A549 (cell line): ENCODE data around the gene LSM12.

Experiments
- BHLHE40 ChIP-seq: IDR thresholded peaks from 2 replicates; pipeline ENCODE4 v1.6.1; 2012; ENCODE audit warnings: low read depth, low read length, inconsistent platforms
- ESRRA ChIP-seq: fragments of 150-350 bp; IDR thresholded peaks from 2 replicates; pipeline ENCODE4 v1.6.1; 2014; ENCODE audit warnings: mild to moderate bottlenecking, low read length, borderline replicate concordance
- HDAC2 ChIP-seq: fragments of 200-600 bp; sonication (generic); IDR thresholded peaks from 2 replicates; pipeline ENCODE4 v1.6.1; 2016
- RCOR1 ChIP-seq: fragments of 150-350 bp; IDR thresholded peaks from 2 replicates; pipeline ENCODE4 v1.6.1; 2014; ENCODE audit warnings: antibody characterized with exemption, low read length, low read depth
- RFX5 ChIP-seq: fragments of 450-650 bp; IDR thresholded peaks from 2 replicates; pipeline ENCODE4 v1.7.1; 2014; ENCODE audit warnings: antibody characterized with exemption, mild to moderate bottlenecking, moderate library complexity
- SMC3 ChIP-seq: fragments of >200 bp; sonication (Bioruptor Twin); formaldehyde crosslinking; IDR thresholded peaks from 3 replicates; pipeline ENCODE4 v1.6.1; 2018; ENCODE audit warnings: inconsistent platforms
- TF ChIP-seq, protein P1 (sequence below): fragments of >200 bp; sonication (Bioruptor Twin); formaldehyde crosslinking; IDR thresholded peaks from 3 replicates; pipeline ENCODE4 v1.5.1; 2016
- TF ChIP-seq, protein P2 (sequence below): IDR thresholded peaks from 2 replicates; pipeline ENCODE4 v1.6.1; 2012

DNA sequence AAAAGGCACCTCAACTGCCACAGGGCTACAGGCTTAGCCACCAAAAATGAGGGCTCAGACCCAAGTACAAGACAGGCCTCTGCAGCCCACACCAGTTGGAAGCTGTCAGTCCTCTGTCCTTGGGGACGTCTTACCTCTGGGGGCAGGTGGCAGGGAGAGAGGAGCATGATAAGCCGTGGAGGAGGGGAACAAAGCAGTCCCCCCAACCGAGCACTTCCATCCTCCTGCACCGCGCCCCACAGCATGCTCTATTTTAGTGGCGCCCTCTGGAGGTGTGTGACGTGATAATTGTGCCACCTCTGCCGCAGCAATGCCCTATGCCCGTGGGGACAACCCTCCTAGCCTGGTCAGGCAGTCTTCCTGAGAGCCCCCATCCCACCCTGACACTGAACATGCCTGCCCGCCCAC is 17.7 kb upstream of the LSM12 start:
- TF ChIP-seq RCOR1: no peak
- TF ChIP-seq BHLHE40: no peak
- TF ChIP-seq, protein P1, sequence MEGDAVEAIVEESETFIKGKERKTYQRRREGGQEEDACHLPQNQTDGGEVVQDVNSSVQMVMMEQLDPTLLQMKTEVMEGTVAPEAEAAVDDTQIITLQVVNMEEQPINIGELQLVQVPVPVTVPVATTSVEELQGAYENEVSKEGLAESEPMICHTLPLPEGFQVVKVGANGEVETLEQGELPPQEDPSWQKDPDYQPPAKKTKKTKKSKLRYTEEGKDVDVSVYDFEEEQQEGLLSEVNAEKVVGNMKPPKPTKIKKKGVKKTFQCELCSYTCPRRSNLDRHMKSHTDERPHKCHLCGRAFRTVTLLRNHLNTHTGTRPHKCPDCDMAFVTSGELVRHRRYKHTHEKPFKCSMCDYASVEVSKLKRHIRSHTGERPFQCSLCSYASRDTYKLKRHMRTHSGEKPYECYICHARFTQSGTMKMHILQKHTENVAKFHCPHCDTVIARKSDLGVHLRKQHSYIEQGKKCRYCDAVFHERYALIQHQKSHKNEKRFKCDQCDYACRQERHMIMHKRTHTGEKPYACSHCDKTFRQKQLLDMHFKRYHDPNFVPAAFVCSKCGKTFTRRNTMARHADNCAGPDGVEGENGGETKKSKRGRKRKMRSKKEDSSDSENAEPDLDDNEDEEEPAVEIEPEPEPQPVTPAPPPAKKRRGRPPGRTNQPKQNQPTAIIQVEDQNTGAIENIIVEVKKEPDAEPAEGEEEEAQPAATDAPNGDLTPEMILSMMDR: peak; percentile 56
- no peak for TF ChIP-seq HDAC2
- no peak for TF ChIP-seq RFX5
- TF ChIP-seq SMC3: no peak; the same call in 2 of the 3 replicates
- TF ChIP-seq, protein P2, sequence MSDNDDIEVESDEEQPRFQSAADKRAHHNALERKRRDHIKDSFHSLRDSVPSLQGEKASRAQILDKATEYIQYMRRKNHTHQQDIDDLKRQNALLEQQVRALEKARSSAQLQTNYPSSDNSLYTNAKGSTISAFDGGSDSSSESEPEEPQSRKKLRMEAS: no peak
- TF ChIP-seq ESRRA: no peak
